ENCODE data around the gene CES2. TPM values are rescaled to one million over a fixed set of nuclear protein-coding genes. Genes with fewer than 3 reads are reported as not detected.
A peak's percentile ranks its signal among the peaks of the same experiment; 100 is the strongest.

The CES2 gene, protein sequence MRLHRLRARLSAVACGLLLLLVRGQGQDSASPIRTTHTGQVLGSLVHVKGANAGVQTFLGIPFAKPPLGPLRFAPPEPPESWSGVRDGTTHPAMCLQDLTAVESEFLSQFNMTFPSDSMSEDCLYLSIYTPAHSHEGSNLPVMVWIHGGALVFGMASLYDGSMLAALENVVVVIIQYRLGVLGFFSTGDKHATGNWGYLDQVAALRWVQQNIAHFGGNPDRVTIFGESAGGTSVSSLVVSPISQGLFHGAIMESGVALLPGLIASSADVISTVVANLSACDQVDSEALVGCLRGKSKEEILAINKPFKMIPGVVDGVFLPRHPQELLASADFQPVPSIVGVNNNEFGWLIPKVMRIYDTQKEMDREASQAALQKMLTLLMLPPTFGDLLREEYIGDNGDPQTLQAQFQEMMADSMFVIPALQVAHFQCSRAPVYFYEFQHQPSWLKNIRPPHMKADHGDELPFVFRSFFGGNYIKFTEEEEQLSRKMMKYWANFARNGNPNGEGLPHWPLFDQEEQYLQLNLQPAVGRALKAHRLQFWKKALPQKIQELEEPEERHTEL
- 10 to 100 TPM; 22.9 to 41.5 TPM for total RNA-seq
- 10 to 100 TPM; 42.0 to 50.2 TPM for polyA plus RNA-seq (ENCODE audit: insufficient read length in 2 of 2)
- long read RNA-seq, donor 1, transcript CES2-201 (12 exons, 3,927 nt): major isoform, 7 of 36 reads
- long read RNA-seq, donor 1, partial matches to known transcripts: 26 of 36 reads
- long read RNA-seq, donor 1, other reads (novel, unspliced or antisense): 0 of 36 reads
- long read RNA-seq, donor 2, transcript CES2-201 (12 exons, 3,927 nt): major isoform, 5 of 7 reads
- long read RNA-seq, donor 2, partial matches to known transcripts: 0 of 7 reads
- long read RNA-seq, donor 2, other reads (novel, unspliced or antisense): 0 of 7 reads
- long read RNA-seq, donor 3, partial matches to known transcripts: 0 of 2 reads
- long read RNA-seq, donor 3, other reads (novel, unspliced or antisense): 0 of 2 reads
- long read RNA-seq, donor 4, partial matches to known transcripts: 19 of 26 reads
- long read RNA-seq, donor 4, other reads (novel, unspliced or antisense): 0 of 26 reads

DNA sequence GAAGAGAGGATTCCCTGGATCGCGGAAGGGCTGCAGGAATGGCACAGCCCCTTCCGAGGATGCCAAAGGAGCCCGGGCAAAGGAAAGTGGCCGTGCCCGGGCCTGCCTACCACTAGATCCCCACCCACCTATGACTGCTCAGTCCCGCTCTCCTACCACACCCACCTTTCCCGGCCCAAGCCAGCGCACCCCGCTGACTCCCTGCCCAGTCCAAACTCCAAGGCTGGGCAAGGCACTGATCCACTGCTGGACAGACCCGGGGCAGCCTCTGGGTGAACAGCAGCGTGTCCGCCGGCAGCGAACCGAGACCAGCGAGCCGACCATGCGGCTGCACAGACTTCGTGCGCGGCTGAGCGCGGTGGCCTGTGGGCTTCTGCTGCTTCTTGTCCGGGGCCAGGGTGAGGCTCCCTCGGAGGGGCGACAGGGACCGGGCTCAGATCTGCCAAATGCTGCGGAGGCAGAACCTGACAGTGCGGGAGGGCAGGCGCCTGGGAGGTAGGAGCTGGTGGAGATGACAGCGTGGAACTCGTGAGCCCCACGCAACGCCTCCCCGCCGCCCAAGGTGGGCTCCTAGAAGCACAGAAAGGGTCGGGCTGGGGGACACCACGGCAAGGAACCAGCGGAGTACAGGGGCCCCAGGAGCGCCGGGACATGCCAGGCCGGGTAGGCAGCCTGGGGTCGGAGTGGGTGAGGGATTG, at the start of gene CES2:
CES2 (plus strand) TSS at position 203 of the 698 bp plus-strand sequence; CDS start at position 323, 120 bp downstream.
- Histone ChIP-seq H3K27ac (ENCODE audit: low read depth, low read length) (peak within 1 kb of the TSS; percentile 86), H3K4me1 (ENCODE audit: control insufficient read depth, insufficient read depth, low read length) (peaks cover 38% of the 10 kb centered on the region), H3K27me3 (ENCODE audit: control insufficient read depth, insufficient read depth, low read length) (no peaks in the 10 kb centered on the region), H3K4me3 (ENCODE audit: low read depth, low read length) (peak within 1 kb of the TSS; percentile 99), H3K36me3 (ENCODE audit: control insufficient read depth, insufficient read depth, low read length) (peaks cover 66% of the 10 kb centered on the region), H3K9me3 (ENCODE audit: control insufficient read depth, insufficient read depth, low read length) (no peaks in the 10 kb centered on the region)
- peak in 1 of 6 donors; percentile 22 for DNase-seq (ENCODE audit: low read depth in 4 of 6, low spot score in 6 of 6)
- 17% methylated on average over 43 of the region's 44 CpGs for WGBS (ENCODE audit: insufficient coverage)

DNA sequence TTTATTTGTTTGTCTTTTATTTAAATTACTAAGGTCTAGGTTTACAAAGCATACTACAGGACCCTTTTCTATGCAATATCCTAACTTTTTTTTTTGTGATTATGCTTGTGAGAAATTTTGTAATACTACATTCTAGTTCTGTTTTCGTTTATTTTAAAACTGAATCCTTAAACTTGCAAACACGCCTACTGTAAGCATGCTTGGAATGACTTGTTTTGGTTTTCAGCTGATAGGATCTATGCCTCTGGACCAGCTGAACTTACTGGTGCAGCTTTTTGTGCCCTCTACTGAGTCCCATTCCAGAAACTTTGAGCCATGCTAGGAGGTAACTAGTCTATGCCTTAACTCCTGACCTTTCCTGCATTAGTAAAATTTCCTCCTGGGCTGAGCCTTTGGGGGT, 49.0 kb upstream of the CES2 start:
- DNase-seq (ENCODE audit: low read depth in 4 of 6, low spot score in 6 of 6): no peak
- WGBS (ENCODE audit: insufficient coverage): 100% methylated on average over 1 of the region's 2 CpGs
- Histone ChIP-seq H3K27ac (ENCODE audit: low read depth, low read length) (no peak overlapping the region), H3K36me3 (ENCODE audit: control insufficient read depth, insufficient read depth, low read length) (peaks cover 19% of the 10 kb centered on the region), H3K4me1 (ENCODE audit: control insufficient read depth, insufficient read depth, low read length) (peaks cover 1% of the 10 kb centered on the region), H3K27me3 (ENCODE audit: control insufficient read depth, insufficient read depth, low read length) (no peaks in the 10 kb centered on the region), H3K9me3 (ENCODE audit: control insufficient read depth, insufficient read depth, low read length) (no peaks in the 10 kb centered on the region), H3K4me3 (ENCODE audit: low read depth, low read length) (no peak overlapping the region)

DNA sequence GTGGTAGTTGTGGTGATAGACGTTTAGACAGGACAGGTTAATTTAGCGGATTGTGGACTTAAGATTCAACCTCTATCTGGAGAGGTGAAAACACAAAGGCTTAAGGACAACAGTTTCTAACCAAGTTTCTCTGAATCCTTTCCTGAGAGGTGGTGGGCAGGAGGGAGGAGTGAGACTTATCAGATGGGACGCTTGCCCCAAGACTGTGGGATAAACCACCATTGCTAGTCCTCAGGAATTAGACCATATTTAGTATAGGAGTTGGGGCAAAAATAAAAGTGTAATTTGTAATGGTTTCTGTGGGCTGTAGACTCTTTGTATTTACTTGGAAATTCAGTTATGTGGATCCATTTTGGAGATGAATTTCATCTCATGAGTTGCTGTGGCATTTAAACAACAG, 48.4 kb upstream of the CES2 start:
- Histone ChIP-seq H3K9me3 (ENCODE audit: control insufficient read depth, insufficient read depth, low read length) (no peaks in the 10 kb centered on the region), H3K27ac (ENCODE audit: low read depth, low read length) (no peak overlapping the region), H3K27me3 (ENCODE audit: control insufficient read depth, insufficient read depth, low read length) (no peaks in the 10 kb centered on the region), H3K4me1 (ENCODE audit: control insufficient read depth, insufficient read depth, low read length) (peaks cover 5% of the 10 kb centered on the region), H3K36me3 (ENCODE audit: control insufficient read depth, insufficient read depth, low read length) (peaks cover 21% of the 10 kb centered on the region), H3K4me3 (ENCODE audit: low read depth, low read length) (no peak overlapping the region)
- DNase-seq (ENCODE audit: low read depth in 4 of 6, low spot score in 6 of 6): no peak
- WGBS (ENCODE audit: insufficient coverage): 80% methylated on average over 3 of the region's 3 CpGs

DNA sequence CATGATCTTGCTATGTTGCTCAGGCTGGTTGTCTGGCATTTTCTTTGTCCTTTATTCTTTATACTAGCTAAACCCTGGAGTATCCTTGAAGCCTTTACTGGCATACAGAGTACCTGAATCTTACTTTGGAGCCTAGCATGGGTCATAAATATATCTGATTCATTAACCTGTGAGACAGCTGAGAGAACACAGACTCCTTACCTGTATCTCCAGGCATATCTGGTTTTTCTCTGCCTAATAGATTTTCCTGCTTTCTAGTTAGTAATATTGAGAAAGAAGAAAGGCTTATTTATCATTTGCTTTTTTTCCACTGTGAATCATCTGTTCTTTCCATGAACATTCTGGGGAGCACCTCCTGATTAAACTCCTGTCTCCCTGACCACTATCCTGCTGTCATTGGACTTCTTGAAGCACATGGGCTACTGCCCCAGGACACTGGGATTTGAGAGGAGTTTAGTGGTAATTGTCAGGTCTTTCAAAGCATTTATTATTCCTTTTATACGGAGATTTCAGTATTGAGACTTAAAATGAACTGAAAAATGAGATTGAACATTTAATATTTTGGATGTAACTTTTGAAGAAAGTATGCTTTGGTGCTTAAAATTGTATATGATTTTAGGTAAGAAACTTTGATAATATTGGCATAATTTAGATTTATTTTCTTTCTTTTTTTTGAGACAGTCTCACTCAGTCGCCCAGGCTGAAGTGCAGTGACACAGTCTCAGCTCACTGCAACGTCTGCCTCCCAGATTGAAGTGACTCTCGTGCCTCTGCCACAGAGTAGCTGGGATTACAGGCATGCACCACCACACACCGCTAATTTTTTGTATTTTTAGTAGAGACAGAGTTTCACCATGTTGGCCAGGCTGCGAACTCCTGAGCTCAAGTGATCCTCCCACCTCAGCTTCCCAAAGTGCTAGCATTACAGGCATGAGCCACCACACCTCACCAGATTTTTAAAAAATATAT, 46.4 kb upstream of the CES2 start:
- H3K27me3 ChIP-seq (ENCODE audit: control insufficient read depth, insufficient read depth, low read length): no peaks in the 10 kb centered on the region
- WGBS (ENCODE audit: insufficient coverage): no CpG with 5 or more reads among the region's 6 CpGs
- DNase-seq (ENCODE audit: low read depth in 4 of 6, low spot score in 6 of 6): no peak
- no peaks in the 10 kb centered on the region for H3K9me3 ChIP-seq (ENCODE audit: control insufficient read depth, insufficient read depth, low read length)
- H3K36me3 ChIP-seq (ENCODE audit: control insufficient read depth, insufficient read depth, low read length): peaks cover 21% of the 10 kb centered on the region
- H3K4me1 ChIP-seq (ENCODE audit: control insufficient read depth, insufficient read depth, low read length): peaks cover 5% of the 10 kb centered on the region
- no peak overlapping the region for H3K4me3 ChIP-seq (ENCODE audit: low read depth, low read length)
- no peak overlapping the region for H3K27ac ChIP-seq (ENCODE audit: low read depth, low read length)

DNA sequence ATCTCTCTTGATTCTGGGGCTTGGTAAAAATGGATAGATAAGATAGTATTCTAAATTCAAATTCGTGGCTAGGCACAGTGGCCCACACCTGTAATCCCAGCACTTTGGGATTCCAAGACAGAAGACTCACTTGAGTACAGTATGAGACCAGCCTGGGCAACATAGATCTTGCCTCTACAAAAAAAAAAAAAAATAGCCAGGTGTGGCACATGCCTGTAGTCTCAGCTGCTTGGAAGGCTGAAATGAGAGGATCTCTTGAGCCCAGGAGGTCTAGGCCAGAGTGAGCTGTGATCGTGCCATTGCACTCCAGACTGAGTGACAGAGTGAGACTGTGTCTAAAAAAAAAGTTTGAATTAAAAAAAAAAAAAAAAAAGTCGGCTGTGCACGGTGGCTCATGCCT, 45.7 kb upstream of the CES2 start:
- no peaks in the 10 kb centered on the region for H3K9me3 ChIP-seq (ENCODE audit: control insufficient read depth, insufficient read depth, low read length)
- DNase-seq (ENCODE audit: low read depth in 4 of 6, low spot score in 6 of 6): no peak
- no peaks in the 10 kb centered on the region for H3K27me3 ChIP-seq (ENCODE audit: control insufficient read depth, insufficient read depth, low read length)
- H3K36me3 ChIP-seq (ENCODE audit: control insufficient read depth, insufficient read depth, low read length): peaks cover 18% of the 10 kb centered on the region
- peaks cover 5% of the 10 kb centered on the region for H3K4me1 ChIP-seq (ENCODE audit: control insufficient read depth, insufficient read depth, low read length)
- no peak overlapping the region for H3K27ac ChIP-seq (ENCODE audit: low read depth, low read length)
- WGBS (ENCODE audit: insufficient coverage): no CpG with 5 or more reads among the region's 4 CpGs
- no peak overlapping the region for H3K4me3 ChIP-seq (ENCODE audit: low read depth, low read length)

DNA sequence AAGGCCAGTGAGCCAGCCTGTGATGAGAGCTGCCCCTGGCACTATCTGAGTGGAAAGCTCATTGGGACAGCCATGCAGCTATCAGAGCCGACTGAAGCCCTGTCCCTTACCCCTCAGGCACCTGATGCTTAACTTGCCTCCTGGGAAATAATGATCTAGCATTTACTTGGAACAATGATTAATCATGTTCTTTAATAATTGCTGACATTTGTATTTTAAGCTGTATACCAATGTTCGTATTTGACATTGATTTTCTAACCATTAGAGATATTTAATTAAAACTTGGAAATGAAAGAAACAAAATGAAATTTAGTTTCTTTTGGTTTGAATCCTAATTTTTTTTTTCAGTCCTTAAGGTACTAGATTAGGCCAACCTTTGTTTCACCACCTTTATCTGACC, 44.5 kb upstream of the CES2 start:
- H3K27ac ChIP-seq (ENCODE audit: low read depth, low read length): no peak overlapping the region
- whole genome bisulfite sequencing (ENCODE audit: insufficient coverage): no CpG with 5 or more reads among the region's 2 CpGs

DNA sequence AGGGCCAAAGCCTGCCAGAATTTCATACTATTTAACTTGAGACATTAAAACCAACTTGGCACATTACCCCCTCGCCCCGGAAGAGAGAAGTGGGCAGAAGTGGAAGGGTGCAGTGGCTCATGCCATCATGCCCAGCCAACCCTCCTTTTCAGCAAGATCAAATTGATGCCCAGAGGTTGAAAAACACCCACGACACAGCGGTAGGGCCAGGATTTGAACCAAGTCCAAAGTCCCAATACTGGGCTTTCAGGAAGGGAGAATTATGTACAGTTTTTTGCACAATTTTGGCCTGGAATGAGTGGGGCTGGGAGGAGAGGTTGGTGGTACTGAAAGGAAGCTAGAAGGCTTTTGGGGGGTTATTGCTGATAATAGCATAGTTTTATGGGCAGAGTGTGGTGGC, 44.0 kb upstream of the CES2 start:
- no peak for DNase-seq (ENCODE audit: low read depth in 4 of 6, low spot score in 6 of 6)
- Histone ChIP-seq H3K27me3 (ENCODE audit: control insufficient read depth, insufficient read depth, low read length) (no peaks in the 10 kb centered on the region), H3K36me3 (ENCODE audit: control insufficient read depth, insufficient read depth, low read length) (peaks cover 7% of the 10 kb centered on the region), H3K4me3 (ENCODE audit: low read depth, low read length) (no peak overlapping the region), H3K27ac (ENCODE audit: low read depth, low read length) (no peak overlapping the region), H3K9me3 (ENCODE audit: control insufficient read depth, insufficient read depth, low read length) (no peaks in the 10 kb centered on the region), H3K4me1 (ENCODE audit: control insufficient read depth, insufficient read depth, low read length) (peaks cover 15% of the 10 kb centered on the region)
- WGBS (ENCODE audit: insufficient coverage): 42% methylated on average over 2 of the region's 4 CpGs

More for the DNA sequence above, 44.5 kb upstream of the CES2 start:
- H3K36me3 ChIP-seq (ENCODE audit: control insufficient read depth, insufficient read depth, low read length): peaks cover 7% of the 10 kb centered on the region
- peaks cover 15% of the 10 kb centered on the region for H3K4me1 ChIP-seq (ENCODE audit: control insufficient read depth, insufficient read depth, low read length)
- no peak for DNase-seq (ENCODE audit: low read depth in 4 of 6, low spot score in 6 of 6)
- no peaks in the 10 kb centered on the region for H3K9me3 ChIP-seq (ENCODE audit: control insufficient read depth, insufficient read depth, low read length)
- no peaks in the 10 kb centered on the region for H3K27me3 ChIP-seq (ENCODE audit: control insufficient read depth, insufficient read depth, low read length)
- no peak overlapping the region for H3K4me3 ChIP-seq (ENCODE audit: low read depth, low read length)

DNA sequence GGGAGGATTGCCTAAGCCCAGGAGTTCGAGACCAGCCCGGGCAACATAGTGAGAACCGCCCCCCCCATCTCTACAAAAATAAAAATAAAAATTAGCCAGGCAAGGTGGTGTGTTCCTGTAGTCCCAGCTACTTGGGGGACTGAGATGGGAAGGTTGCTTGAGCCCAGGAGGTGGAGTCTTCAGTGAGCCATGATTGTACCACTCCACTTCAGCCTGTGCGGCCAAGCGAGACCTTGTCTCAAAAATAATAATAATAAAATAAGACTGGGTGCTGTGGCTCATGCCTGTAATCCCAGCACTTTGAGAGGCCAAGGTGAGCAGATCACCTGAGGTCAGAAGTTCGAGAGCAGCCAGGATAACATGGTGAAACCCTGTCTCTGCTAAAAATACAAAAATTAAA, 43.5 kb upstream of the CES2 start:
- WGBS (ENCODE audit: insufficient coverage): no CpG with 5 or more reads among the region's 6 CpGs
- no peak overlapping the region for H3K4me3 ChIP-seq (ENCODE audit: low read depth, low read length)
- no peaks in the 10 kb centered on the region for H3K27me3 ChIP-seq (ENCODE audit: control insufficient read depth, insufficient read depth, low read length)
- peaks cover 3% of the 10 kb centered on the region for H3K36me3 ChIP-seq (ENCODE audit: control insufficient read depth, insufficient read depth, low read length)
- DNase-seq (ENCODE audit: low read depth in 4 of 6, low spot score in 6 of 6): no peak
- H3K9me3 ChIP-seq (ENCODE audit: control insufficient read depth, insufficient read depth, low read length): no peaks in the 10 kb centered on the region
- H3K27ac ChIP-seq (ENCODE audit: low read depth, low read length): no peak overlapping the region
- peaks cover 15% of the 10 kb centered on the region for H3K4me1 ChIP-seq (ENCODE audit: control insufficient read depth, insufficient read depth, low read length)
